ENCODE data around the gene EBF3.

- TF ChIP-seq EZH2 (IDR thresholded peaks at IDR 0.05; ENCODE audit: borderline replicate concordance): no peak
- TF ChIP-seq CTCF (IDR thresholded peaks at IDR 0.05; ENCODE audit: poor library complexity): no peak
- no peak for TF ChIP-seq EZH2phosphoT487 (IDR thresholded peaks at IDR 0.05; ENCODE audit: low read depth, severe bottlenecking, unreplicated experiment)
Measured at GRCh38 chr10:129972966-129973673, 9.0 kb upstream of the EBF3 start.
